ENCODE measurements around the gene MTA1.

MTA1 gene

DNA sequence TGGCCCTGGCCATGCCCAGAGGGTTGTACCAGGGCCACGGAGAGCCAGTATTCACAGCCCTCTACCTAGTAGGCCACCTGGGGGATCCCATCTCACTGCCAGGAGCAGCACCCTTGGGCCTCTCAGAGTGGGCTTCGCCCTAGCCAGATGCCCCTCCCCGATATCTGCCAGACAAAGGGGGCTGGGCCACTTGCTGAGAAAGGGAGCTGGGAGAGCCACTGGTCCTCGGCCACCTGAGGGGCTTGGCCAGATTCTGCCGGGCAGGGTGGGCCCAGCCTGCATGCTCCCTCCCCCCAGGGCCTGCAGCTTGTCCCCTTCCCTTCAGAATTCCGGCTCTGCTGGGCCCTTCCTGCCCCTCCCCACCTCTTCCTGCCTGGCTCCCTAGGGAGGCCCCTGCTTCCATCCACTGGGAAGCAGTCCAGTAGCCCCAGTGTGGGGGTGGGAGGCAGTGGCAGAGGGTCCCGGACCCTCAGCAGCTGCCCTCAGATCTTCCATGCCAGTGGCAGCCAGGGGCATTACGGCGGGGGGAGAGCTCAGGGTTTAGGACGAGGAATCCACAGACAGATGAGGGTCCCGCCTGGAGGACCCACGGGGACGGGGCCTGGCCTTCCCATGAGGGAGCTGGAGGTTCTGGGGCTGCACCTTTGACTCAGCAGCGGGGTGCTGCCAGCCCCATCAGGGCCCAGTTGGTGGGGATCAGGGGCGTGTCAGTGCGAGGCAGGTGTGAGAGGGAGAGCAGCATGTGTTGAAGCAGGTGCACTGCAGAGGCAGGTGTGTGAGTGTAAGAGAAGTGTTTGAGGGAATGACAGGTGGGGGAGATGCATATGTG lies 57.4 kb downstream of the MTA1 start:
- DNase-seq (ENCODE audit: low spot score), result no peak

GRCh38 chr14:105477660-105478397 lies 58.2 kb downstream of the MTA1 start:
- DNase-seq (ENCODE audit: low spot score), result peak; percentile 84

- peak; percentile 28 for DNase-seq (ENCODE audit: low spot score)
These were observed 59.0 kb downstream of the MTA1 start for GRCh38 chr14:105478398-105479251.

GRCh38 chr14:105479431-105480158 lies 60.0 kb downstream of the MTA1 start:
- no peak for DNase-seq (ENCODE audit: low spot score)

- no peak for DNase-seq (ENCODE audit: low spot score)
These were observed 60.6 kb downstream of the MTA1 start for GRCh38 chr14:105480199-105480746.

DNA sequence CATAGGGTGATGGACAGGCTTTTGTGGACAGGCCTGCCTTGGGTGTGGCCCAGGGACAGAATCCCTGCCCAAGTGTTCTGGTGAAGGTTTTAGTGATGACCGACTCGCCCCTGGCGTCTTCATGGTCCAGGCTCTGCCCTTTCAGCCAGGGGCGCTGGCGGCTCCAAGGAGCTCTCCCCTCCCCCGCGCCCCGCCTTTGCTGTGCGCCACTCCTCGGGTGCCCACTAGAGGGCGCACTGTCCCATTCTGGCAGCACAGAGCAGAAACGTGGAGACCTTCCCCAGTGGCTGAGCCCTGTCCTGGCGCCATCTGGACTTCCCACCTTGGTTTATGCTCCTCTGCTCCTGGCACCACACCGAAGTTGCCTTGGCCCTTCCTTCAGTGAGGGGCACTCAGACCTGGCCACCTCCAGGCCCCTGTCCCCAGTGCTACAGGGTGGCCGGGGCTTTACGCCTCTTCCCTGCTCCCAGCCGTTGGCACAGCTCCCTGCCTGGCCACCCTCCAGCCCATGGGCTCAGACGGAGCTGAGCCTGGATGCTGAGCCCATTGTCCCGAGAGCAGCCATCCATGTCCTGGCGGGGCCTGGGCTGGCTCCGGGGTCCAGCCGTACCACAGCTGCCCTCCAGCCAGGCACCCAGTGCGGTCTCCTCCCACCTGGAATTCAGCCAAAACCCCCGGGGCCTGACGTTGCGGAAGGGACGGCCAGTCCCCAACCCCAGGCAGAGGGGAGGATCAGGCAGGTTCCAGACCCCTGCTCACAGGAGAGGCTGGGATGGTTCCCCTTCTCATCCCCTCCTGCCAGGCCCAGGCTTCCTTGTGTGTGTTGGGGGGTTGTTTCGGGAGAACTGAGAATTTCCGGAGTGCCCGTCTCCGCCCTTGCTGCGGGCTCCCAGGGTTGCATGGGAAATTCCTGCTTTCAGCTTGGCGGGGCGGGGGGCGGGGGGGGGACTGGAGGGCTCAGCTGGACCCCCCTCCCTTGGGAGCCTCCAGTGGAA lies 61.5 kb downstream of the MTA1 start:
- peak; percentile 85 for DNase-seq (ENCODE audit: low spot score)

DNA sequence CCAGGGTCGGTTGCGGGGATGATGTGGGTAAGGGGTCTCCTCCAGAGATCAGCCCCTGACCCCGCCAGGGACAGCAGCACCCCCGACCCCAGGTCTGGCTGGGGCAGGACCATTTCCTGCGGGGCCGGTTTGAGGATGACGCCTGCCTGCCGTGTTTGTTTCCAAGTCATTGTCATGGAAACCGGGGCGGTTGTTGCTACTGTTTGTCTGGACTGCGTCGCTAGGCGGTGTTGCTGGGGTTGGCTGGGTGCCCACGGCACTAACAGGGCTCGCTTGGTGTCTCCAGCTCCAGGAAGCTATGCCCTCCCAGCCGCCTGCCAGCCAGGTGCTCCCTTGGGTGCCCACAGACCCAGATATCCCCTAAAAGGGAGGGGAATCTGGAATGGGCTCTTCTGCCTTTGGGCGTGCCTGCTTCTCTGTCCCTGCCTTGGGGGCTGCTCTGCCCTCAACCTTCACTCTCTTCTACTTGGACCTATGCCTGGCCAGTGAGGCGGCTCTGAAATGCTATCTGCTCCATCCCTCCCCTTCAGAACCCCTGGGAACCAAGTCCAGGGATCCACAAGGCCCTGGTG lies 62.3 kb downstream of the MTA1 start:
- peak; percentile 96 for DNase-seq (ENCODE audit: low spot score)

GRCh38 chr14:105482486-105483110 lies 63.0 kb downstream of the MTA1 start:
- DNase-seq (ENCODE audit: low spot score), result no peak

DNA sequence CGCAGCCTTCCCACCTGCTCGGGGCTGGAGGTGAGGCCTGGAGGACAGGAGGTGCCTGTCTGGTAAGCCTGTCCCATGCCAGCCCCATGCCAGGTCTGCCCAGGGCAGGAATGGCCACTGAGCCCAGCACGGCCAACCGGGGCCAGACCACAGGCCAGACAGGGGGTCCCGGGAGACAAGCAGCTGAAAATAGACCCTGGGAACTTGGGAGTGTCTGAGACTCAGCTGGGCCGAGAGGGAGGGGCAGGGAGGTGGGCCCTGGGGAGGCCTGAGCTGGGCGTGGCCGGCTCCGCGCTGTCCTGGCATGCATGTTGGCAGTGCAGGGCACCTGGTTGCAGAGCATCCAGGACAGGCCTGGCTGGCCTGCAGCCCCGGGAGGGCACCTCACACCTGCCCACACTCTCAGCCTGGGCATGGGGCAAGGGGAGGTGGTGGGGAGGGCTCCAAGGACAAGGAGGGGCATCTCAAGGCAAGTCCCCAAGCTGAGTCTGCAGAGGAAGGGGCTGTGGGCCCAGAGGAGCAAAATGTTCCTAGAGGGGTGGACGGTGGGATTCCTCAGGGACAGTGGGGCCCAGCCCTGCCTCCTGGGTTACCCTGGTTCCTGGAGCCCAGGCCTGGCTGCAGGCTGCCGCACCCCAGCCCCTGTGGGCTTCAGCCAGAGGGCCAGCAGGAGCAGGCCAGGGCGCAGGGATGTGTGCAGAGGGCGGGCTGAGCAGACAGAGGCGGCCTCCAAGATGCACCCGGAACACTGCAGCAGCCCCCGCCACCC lies 63.9 kb downstream of the MTA1 start:
- no peak for DNase-seq (ENCODE audit: low spot score)

GRCh38 chr14:105484069-105484996 lies 64.7 kb downstream of the MTA1 start:
- DNase-seq (ENCODE audit: low spot score), result peak; percentile 61

DNA sequence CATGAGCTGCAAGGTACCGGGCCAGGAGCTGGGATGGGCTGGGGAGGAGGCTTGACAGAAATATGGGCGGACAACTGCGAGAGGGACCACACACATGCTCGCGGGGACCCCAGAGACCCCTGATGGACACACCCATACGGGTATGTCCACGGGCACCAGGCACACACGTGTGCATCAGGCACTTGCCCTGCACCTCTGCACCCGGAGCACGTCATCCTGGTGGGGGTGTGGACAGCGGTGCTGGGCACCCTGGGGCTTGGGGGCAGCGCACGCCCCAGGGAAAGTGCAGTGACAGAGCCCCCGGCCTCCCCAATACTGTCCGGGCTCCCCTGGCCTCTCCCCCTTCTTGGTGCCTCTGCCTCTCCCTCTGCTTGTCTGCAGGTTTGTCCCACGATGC lies 65.4 kb downstream of the MTA1 start:
- no peak for DNase-seq (ENCODE audit: low spot score)

- DNase-seq (ENCODE audit: low spot score), result peak; percentile 61
These were observed 66.1 kb downstream of the MTA1 start for GRCh38 chr14:105485739-105486162.

- no peak for DNase-seq (ENCODE audit: low spot score)
These were observed 66.7 kb downstream of the MTA1 start, which contains the start of gene CRIP1 for GRCh38 chr14:105486163-105486973. CRIP1 (plus strand) TSS chr14:105486886; CDS start chr14:105487260, 374 bp downstream.

DNA sequence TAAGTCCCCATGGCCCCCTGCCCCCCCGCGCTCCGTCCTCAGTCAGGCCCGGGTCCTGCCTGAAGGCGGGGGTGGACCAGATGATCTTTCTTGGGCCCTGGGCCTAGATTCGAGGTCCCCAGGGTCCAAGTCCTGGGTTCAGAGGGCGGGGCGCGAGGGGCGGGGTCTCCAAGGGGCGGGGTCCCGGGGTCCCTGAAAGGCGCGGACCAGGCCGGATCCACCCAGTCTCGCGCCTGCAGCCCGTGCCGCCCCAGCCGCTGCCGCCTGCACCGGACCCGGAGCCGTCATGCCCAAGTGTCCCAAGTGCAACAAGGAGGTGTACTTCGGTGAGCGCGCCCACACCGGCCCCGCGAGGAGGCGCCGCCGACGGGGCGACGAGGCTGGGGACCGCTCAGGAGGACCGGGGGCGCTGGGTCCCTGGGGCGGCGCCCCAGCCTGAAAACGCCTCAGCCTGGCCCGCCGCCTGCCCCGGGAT lies 67.4 kb downstream of the MTA1 start:
- DNase-seq (ENCODE audit: low spot score), result peak; percentile 56

DNA sequence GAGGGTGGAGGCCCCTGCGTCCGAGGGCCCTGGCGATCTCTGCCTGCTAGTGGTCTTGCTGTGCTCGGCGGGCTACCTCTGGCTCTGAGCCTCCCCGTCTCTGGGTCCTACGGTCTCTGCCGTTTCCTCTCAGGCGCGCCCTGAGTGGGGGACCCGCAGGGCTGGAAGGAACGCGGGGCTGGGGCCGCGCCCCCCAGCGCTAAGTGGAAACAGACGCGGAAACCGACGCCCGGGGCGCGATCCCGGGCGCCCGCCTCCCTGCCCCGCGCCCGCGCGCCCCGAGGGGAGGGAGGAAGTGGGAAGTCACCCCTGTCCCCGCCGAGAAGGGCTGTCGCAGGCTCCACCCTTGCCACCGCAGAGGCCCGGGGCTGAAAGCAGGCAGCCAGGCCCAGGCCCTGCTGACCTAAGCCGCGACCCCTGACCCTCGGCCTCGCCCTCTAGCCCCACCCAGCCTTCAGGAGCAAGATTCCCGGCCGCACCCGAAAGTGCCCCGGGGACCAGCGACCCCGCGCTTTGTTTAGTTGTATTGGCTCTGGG lies 67.9 kb downstream of the MTA1 start:
- peak; percentile 75 for DNase-seq (ENCODE audit: low spot score)

Data from CD4-positive, alpha-beta T cell treated with Interleukin-6 at 100 ng/mL for 8 hours (primary cell).